Keratinocyte (primary cell): ENCODE data around the gene MALL. TPM values are rescaled to one million over a fixed set of nuclear protein-coding genes. Genes with fewer than 3 reads are reported as not detected.
"Not testable (repeated sequence)": the region's sequence is repeated elsewhere in the genome, so short reads cannot be mapped to it uniquely, and the experiment has no call there.

Experiments
- DNase-seq: peaks from one replicate; pipeline ENCODE4 v3.0.0-alpha.2; 2011; ENCODE audit warnings: low read depth, missing footprints, low spot score
- FAIRE-seq: peaks from 2 replicates; lab custom pipeline; 2011; peaks lifted over from hg19 to GRCh38; lab: Jason Lieb, UNC
- H2AFZ ChIP-seq: 2 replicates; pipeline ENCODE4 v1.6.0; 2012; ENCODE audit warnings: low read length, control low read depth, inconsistent platforms; ENCODE audit not compliant: control insufficient read depth
- H3K27ac ChIP-seq: 2 replicates; pipeline ENCODE4 v1.5.1; 2011; ENCODE audit warnings: low read length; ENCODE audit not compliant: control insufficient read depth, insufficient read depth
- H3K27me3 ChIP-seq: 3 replicates; pipeline ENCODE4 v1.6.0; 2011; ENCODE audit warnings: low read length; ENCODE audit not compliant: control insufficient read depth, insufficient read depth; ENCODE audit errors: extremely low read depth
- H3K36me3 ChIP-seq, 2 experiments: 2 replicates in 1 of 2; 3 replicates in 1 of 2; pipeline ENCODE4 v1.5.1; 2011; ENCODE audit warnings: low read length in 2 of 2, mild to moderate bottlenecking in 1 of 2; ENCODE audit not compliant: control insufficient read depth in 2 of 2, insufficient read depth in 2 of 2; ENCODE audit errors: extremely low read depth in 1 of 2
- H3K4me1 ChIP-seq: 3 replicates; pipeline ENCODE4 v1.5.1; 2011; ENCODE audit warnings: low read length; ENCODE audit not compliant: control insufficient read depth, insufficient read depth; ENCODE audit errors: extremely low read depth
- H3K4me2 ChIP-seq: 3 replicates; pipeline ENCODE4 v1.6.0; 2011; ENCODE audit warnings: low read depth, low read length; ENCODE audit not compliant: control insufficient read depth, insufficient read depth; ENCODE audit errors: extremely low read depth
- H3K4me3 ChIP-seq, 3 experiments: fragments of 200-600 bp in 1 of 3; sonication (generic) in 1 of 3; 2 replicates in 2 of 3; 3 replicates in 1 of 3; pipeline ENCODE4 v1.5.1; 2011 to 2016; ENCODE audit warnings: low read length in 3 of 3, mild to moderate bottlenecking in 3 of 3, control low read depth in 2 of 3, inconsistent platforms in 1 of 3, low read depth in 1 of 3, mixed read lengths in 1 of 3, mixed run types in 1 of 3, moderate library complexity in 1 of 3; ENCODE audit not compliant: control insufficient read depth in 2 of 3, insufficient read depth in 2 of 3; ENCODE audit errors: extremely low read depth in 1 of 3
- H3K79me2 ChIP-seq: 2 replicates; pipeline ENCODE4 v1.6.0; 2012; ENCODE audit warnings: low read length; ENCODE audit not compliant: control insufficient read depth, insufficient read depth
- H3K9ac ChIP-seq: 3 replicates; pipeline ENCODE4 v1.6.0; 2011; ENCODE audit warnings: low read length; ENCODE audit not compliant: control insufficient read depth, insufficient read depth; ENCODE audit errors: extremely low read depth
- H3K9me1 ChIP-seq: 3 replicates; pipeline ENCODE4 v1.6.0; 2011; ENCODE audit warnings: low read length; ENCODE audit not compliant: control insufficient read depth, insufficient read depth; ENCODE audit errors: extremely low read depth
- H3K9me3 ChIP-seq: 2 replicates; pipeline ENCODE4 v1.5.1; 2012; ENCODE audit warnings: low read depth, low read length; ENCODE audit not compliant: control insufficient read depth
- H4K20me1 ChIP-seq: 3 replicates; pipeline ENCODE4 v1.6.0; 2011; ENCODE audit warnings: low read length; ENCODE audit not compliant: control insufficient read depth, insufficient read depth; ENCODE audit errors: extremely low read depth
- EZH2 ChIP-seq: IDR thresholded peaks from one replicate; pipeline ENCODE4 v1.6.1; 2012; ENCODE audit warnings: inconsistent platforms, mild to moderate bottlenecking, low read length, moderate library complexity
- dilution Hi-C: fragments of 300-500 bp; cut with MboI; formaldehyde crosslinking; loops from one replicate; pipeline ENCODE4 v1.7.0; 2020; ENCODE audit warnings: low sequenced_read_pairs; ENCODE audit not compliant: extremely low pct_ligation_motif_present
- polyA plus RNA-seq, 5 experiments: library from polyadenylated mRNA; depleted of rRNA in 3 of 5; stranded (reverse) in 3 of 5; stranded (forward) in 1 of 5; unstranded in 1 of 5; fragments of >200 nt; gene quantifications; 1 replicate in 1 of 5; 2 replicates in 3 of 5; 3 replicates in 1 of 5; pipeline versions ENCODE4 v1.2.1 to v1.2.3, GENCODE V29; 2011 to 2012; ENCODE audit warnings: missing spikeins in 2 of 5, low read depth in 1 of 5, low replicate concordance in 1 of 5
- TF ChIP-seq, protein P1 (sequence below), 3 experiments: IDR thresholded peaks in 1 of 3; conservative IDR thresholded peaks in 1 of 3; optimal IDR thresholded peaks in 1 of 3; 2 replicates in 2 of 3; 3 replicates in 1 of 3; pipeline versions ENCODE3 to v1.5.1; 2011; ENCODE audit warnings: low read length in 3 of 3, mild to moderate bottlenecking in 3 of 3, moderate library complexity in 2 of 3, control low read depth in 1 of 3, inconsistent platforms in 1 of 3; ENCODE audit not compliant: insufficient read depth in 2 of 3; ENCODE audit errors: extremely low read depth in 1 of 3

Gene MALL
- polyA plus RNA-seq, 1 donor (not counting 4 experiments of a cell fraction or from before 2014, with no cell fraction given), result 29.0 TPM

DNA sequence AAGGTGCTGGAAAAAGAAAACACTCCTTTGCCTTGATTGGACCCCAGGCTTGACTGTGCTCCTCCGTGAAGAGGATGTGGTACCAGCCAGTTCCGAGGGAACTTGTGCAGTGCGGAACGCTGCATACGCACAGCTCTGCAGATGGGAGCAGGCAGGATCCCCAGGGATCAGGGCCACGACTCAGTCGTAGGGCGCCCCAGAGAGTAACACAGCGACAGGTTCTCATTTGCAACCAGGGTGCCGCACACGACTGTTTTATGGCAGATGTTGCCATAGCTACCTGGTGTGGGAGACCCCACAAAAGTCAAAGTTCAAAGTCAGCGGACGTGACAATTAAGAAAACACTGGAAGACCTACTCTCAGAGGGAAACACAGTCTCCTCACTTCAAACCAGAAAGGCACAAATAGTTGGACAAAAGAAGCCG lies 779 bp downstream of the MALL start:
- Histone ChIP-seq H3K79me2 (peaks cover 56% of the 10 kb centered on the region), H3K9me1 (no peaks in the 10 kb centered on the region), H3K4me3 (peak overlapping the region; percentile 81 to 88 (median 81)), H4K20me1 (no peaks in the 10 kb centered on the region), H2AFZ (peak overlapping the region; percentile 45), H3K27me3 (no peaks in the 10 kb centered on the region), H3K4me2 (peak overlapping the region; percentile 99), H3K9ac (peak overlapping the region; percentile 86), H3K9me3 (no peaks in the 10 kb centered on the region), H3K4me1 (peaks cover 24% of the 10 kb centered on the region), H3K27ac (peak overlapping the region; percentile 80), H3K36me3 (no peaks in the 10 kb centered on the region)
- dilution Hi-C loops, result no loop called here
- no peak for FAIRE-seq
- DNase-seq, result no peak
- no peak for TF ChIP-seq EZH2
- TF ChIP-seq, protein P1, sequence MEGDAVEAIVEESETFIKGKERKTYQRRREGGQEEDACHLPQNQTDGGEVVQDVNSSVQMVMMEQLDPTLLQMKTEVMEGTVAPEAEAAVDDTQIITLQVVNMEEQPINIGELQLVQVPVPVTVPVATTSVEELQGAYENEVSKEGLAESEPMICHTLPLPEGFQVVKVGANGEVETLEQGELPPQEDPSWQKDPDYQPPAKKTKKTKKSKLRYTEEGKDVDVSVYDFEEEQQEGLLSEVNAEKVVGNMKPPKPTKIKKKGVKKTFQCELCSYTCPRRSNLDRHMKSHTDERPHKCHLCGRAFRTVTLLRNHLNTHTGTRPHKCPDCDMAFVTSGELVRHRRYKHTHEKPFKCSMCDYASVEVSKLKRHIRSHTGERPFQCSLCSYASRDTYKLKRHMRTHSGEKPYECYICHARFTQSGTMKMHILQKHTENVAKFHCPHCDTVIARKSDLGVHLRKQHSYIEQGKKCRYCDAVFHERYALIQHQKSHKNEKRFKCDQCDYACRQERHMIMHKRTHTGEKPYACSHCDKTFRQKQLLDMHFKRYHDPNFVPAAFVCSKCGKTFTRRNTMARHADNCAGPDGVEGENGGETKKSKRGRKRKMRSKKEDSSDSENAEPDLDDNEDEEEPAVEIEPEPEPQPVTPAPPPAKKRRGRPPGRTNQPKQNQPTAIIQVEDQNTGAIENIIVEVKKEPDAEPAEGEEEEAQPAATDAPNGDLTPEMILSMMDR (optimal IDR thresholded peaks at IDR 0.05 in 1 of 3, IDR thresholded peaks at IDR 0.05 in 1 of 3, conservative IDR thresholded peaks at IDR 0.05 in 1 of 3; ENCODE audit: extremely low read depth in 1 of 3, insufficient read depth in 2 of 3, low read length in 3 of 3), result peak in 1 of 3 experiments; percentile 1

DNA sequence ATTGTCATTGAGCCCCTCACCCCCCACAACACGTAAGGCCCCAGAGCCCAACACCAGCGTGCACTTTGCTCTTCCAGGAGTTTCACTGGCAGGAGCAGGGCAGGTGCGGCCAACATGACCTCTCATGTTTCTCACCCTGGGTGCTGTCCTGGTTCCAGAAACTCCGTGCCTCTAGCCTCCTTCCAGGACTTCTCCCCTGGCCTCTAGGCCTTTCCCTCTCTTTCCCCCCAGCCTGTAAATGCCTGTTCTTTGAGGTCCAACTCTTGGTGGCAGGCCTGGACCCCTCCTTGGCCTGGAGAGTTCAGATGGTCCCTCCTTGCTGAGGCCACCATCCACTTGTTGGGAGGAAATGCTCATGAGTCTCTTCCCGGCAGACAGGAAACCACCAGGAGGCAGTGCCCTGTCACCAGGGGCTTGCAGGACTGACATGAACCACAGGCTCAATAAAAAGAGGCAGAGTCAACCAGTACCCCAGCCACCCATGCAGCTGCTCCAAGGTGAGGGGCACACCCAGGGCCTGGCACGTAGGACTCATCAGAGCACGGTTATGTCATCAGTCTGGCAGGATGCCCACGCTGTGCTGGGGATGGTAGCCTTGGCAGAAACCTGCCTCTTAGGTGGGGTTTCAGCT lies 1.5 kb downstream of the MALL start:
- H3K9ac ChIP-seq, result peak overlapping the region; percentile 86
- no peaks in the 10 kb centered on the region for H4K20me1 ChIP-seq
- H3K79me2 ChIP-seq, result peaks cover 63% of the 10 kb centered on the region
- peaks cover 24% of the 10 kb centered on the region for H3K4me1 ChIP-seq
- H3K4me2 ChIP-seq, result peak overlapping the region; percentile 99
- DNase-seq (no peak), FAIRE-seq (peak; percentile 76)
- H3K36me3 ChIP-seq, result no peaks in the 10 kb centered on the region
- no peaks in the 10 kb centered on the region for H3K9me3 ChIP-seq
- H3K4me3 ChIP-seq, result peak overlapping the region; percentile 81 to 88 (median 81)
- peak overlapping the region; percentile 42 for H2AFZ ChIP-seq
- peak overlapping the region; percentile 80 for H3K27ac ChIP-seq
- no peaks in the 10 kb centered on the region for H3K27me3 ChIP-seq
- dilution Hi-C loops, result no loop called here
- TF ChIP-seq EZH2, result no peak
- TF ChIP-seq, protein P1 (optimal IDR thresholded peaks at IDR 0.05 in 1 of 3, IDR thresholded peaks at IDR 0.05 in 1 of 3, conservative IDR thresholded peaks at IDR 0.05 in 1 of 3; ENCODE audit: extremely low read depth in 1 of 3, insufficient read depth in 2 of 3, low read length in 3 of 3), result peak; percentile 52 to 62 (median 59)
- H3K9me1 ChIP-seq, result no peaks in the 10 kb centered on the region

DNA sequence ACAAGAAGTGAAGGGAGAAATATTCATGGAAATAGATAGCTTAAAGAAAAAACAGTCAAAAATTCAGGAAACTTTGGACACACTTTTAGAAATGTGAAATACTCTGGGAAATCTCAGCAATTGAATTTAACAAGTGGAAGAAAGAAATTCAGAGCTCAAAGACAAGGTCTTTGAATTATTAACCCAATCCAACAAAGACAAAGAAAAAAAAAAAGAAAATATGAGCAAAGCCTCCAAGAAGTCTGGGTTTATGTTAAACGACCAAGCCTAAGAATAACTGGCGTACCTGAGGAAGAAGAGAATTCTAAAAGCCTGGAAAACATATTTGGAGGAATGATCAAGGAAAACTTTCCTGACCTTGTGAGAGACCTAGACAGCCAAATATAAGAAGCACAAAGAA lies 7.3 kb downstream of the MALL start:
- Histone ChIP-seq H3K4me1 (peaks cover 50% of the 10 kb centered on the region), H3K36me3 (peaks cover 0 to 15% of the 10 kb centered on the region in 2 experiments), H3K79me2 (peaks cover 81% of the 10 kb centered on the region)
- FAIRE-seq, H3K27ac ChIP-seq, H3K27me3 ChIP-seq, H3K4me3 ChIP-seq, H3K4me2 ChIP-seq, H4K20me1 ChIP-seq, H3K9me1 ChIP-seq, H2AFZ ChIP-seq, H3K9ac ChIP-seq, DNase-seq, dilution Hi-C loops, H3K9me3 ChIP-seq: not testable (repeated sequence)
